Naive thymus-derived CD4-positive, alpha-beta T cell (primary cell): ENCODE measurements around the gene IL36RN. TPM values are rescaled to one million over a fixed set of nuclear protein-coding genes. Genes with fewer than 3 reads are reported as not detected.

Experiments
- ATAC-seq: fragments of 150-1000 bp; cut with Tn5 transposase; 2 replicates; pipeline ENCODE4 v1.10.0; 2021; ENCODE audit warnings: mild to moderate bottlenecking, moderate library complexity
- CTCF ChIA-PET: fragments of 350-600 bp; sonication (Branson Sonifier 250); formaldehyde crosslinking; loops from one replicate; lab custom pipeline; 2021; ENCODE audit warnings: antibody characterized with exemption; lab: Charles Lee
- POLR2A ChIA-PET: fragments of 350-600 bp; sonication (Branson Sonifier 250); formaldehyde crosslinking; loops from one replicate; lab custom pipeline; 2021; ENCODE audit warnings: antibody characterized with exemption, inconsistent platforms; lab: Charles Lee
- DNase-seq, 9 donors: peaks; one replicate each; pipeline versions ENCODE4 v3.0.0 to v3.0.0-alpha.2; 2020 to 2022; ENCODE audit warnings: mixed read lengths in 1 of 9
- H3K27ac ChIP-seq: one replicate; pipeline ENCODE4 v1.7.0; 2013; ENCODE audit warnings: mild to moderate bottlenecking, low read depth, low read length, moderate library complexity
- H3K27me3 ChIP-seq, 2 donors: one replicate each; pipeline ENCODE4 v1.7.0; 2013; ENCODE audit warnings: low read length in 2 of 2, mild to moderate bottlenecking in 2 of 2, moderate library complexity in 2 of 2; ENCODE audit not compliant: control insufficient read depth in 2 of 2, insufficient read depth in 2 of 2
- H3K36me3 ChIP-seq, 3 experiments: 1 replicate in 2 of 3; 2 replicates in 1 of 3; pipeline ENCODE4 v1.7.0; 2013; ENCODE audit warnings: low read length in 3 of 3, mild to moderate bottlenecking in 3 of 3, moderate library complexity in 1 of 3; ENCODE audit not compliant: insufficient read depth in 3 of 3, control insufficient read depth in 2 of 3
- H3K4me1 ChIP-seq, 2 donors: one replicate each; pipeline ENCODE4 v1.7.0; 2013; ENCODE audit warnings: low read length in 2 of 2, mild to moderate bottlenecking in 2 of 2, moderate library complexity in 1 of 2; ENCODE audit not compliant: control insufficient read depth in 2 of 2, insufficient read depth in 2 of 2
- H3K4me3 ChIP-seq: 2 replicates; pipeline ENCODE4 v1.7.0; 2013; ENCODE audit warnings: mild to moderate bottlenecking, low read length
- H3K9me3 ChIP-seq, 3 experiments: 1 replicate in 2 of 3; 2 replicates in 1 of 3; pipeline ENCODE4 v1.7.0; 2013; ENCODE audit warnings: low read length in 3 of 3; ENCODE audit not compliant: control insufficient read depth in 2 of 3
- H3K27ac Mint-ChIP-seq, 9 donors: one replicate each; pipeline ENCODE4 v1.8.0; 2020 to 2022; ENCODE audit warnings: mixed read lengths in 9 of 9, mild to moderate bottlenecking in 8 of 9, moderate library complexity in 5 of 9, inconsistent platforms in 2 of 9
- H3K27me3 Mint-ChIP-seq, 5 donors: one replicate each; pipeline ENCODE4 v1.8.0; 2021 to 2022; ENCODE audit warnings: mixed read lengths in 5 of 5, mild to moderate bottlenecking in 1 of 5
- H3K36me3 Mint-ChIP-seq, 5 donors: one replicate each; pipeline ENCODE4 v1.8.0; 2020 to 2022; ENCODE audit warnings: mixed read lengths in 5 of 5, mild to moderate bottlenecking in 3 of 5, inconsistent platforms in 1 of 5
- H3K4me1 Mint-ChIP-seq, 7 donors: one replicate each; pipeline ENCODE4 v1.8.0; 2020 to 2022; ENCODE audit warnings: mixed read lengths in 7 of 7, mild to moderate bottlenecking in 3 of 7, inconsistent platforms in 1 of 7
- H3K4me3 Mint-ChIP-seq, 10 donors: one replicate each; pipeline ENCODE4 v1.8.0; 2020 to 2022; ENCODE audit warnings: mild to moderate bottlenecking in 10 of 10, mixed read lengths in 10 of 10, moderate library complexity in 6 of 10, inconsistent platforms in 2 of 10
- H3K9me3 Mint-ChIP-seq, 11 donors: one replicate each; pipeline ENCODE4 v1.8.0; 2020 to 2022; ENCODE audit warnings: mixed read lengths in 11 of 11, mild to moderate bottlenecking in 4 of 11, inconsistent platforms in 1 of 11, moderate library complexity in 1 of 11
- intact Hi-C, 2 donors: fragments of 100-400 bp; cut with micrococcal nuclease; formaldehyde crosslinking; loops; one replicate each; pipeline ENCODE4 v1.15.1; 2023
- polyA plus RNA-seq, 2 donors: library from polyadenylated mRNA; unstranded; fragments of 300-500 nt; fragmentation: Illumina TruSeq; gene quantifications; one replicate each; pipeline ENCODE4 v1.2.3, GENCODE V29; 2021
- total RNA-seq, 6 experiments: library from RNA in 5 of 6; stranded (reverse) in 5 of 6; gene quantifications; 1 replicate in 5 of 6; 2 replicates in 1 of 6; pipeline ENCODE4 v1.2.3 and lab custom pipeline; 2021 to 2026

The IL36RN gene
- total RNA-seq = under 1 TPM in 1 of 5 experiments, not detected in 4; 0.07 TPM
- polyA plus RNA-seq = not detected
- not detected for total RNA-seq (lab: John Stamatoyannopoulos, UW)

- ChIA-PET CTCF (interaction anchor here (0.6 to 0.7 kb wide), 2 partner anchors 17 to 18 kb away, joined by 3 to 4 read pairs; no protein-coding TSS in a partner anchor), POLR2A (interaction anchor here (1.2 kb wide), 1 partner anchor 70 kb away, joined by 3 read pairs; no protein-coding TSS in a partner anchor)
- Mint-ChIP-seq H3K4me3 (no peak within 1 kb of the TSS), H3K9me3 (peaks cover 4 to 21% (median 16%) of the 10 kb centered on the region in 11 donors), H3K4me1 (no peaks in the 10 kb centered on the region), H3K27me3 (peaks cover 0 to 9% (median 0%) of the 10 kb centered on the region in 5 donors), H3K27ac (no peak within 1 kb of the TSS), H3K36me3 (peaks cover 0 to 12% (median 3%) of the 10 kb centered on the region in 5 donors)
- Histone ChIP-seq H3K27me3 (no peaks in the 10 kb centered on the region), H3K4me1 (no peaks in the 10 kb centered on the region), H3K27ac (no peak within 1 kb of the TSS), H3K4me3 (no peak within 1 kb of the TSS), H3K9me3 (peaks cover 0 to 12% (median 0%) of the 10 kb centered on the region in 3 experiments), H3K36me3 (no peaks in the 10 kb centered on the region)
- DNase-seq (no peak), ATAC-seq (no peak)
- intact Hi-C loops = no loop called here
Measured at GRCh38 chr2:113058998-113059960, at the start of gene IL36RN. Gene IL36RN, plus strand, starts transcription at chr2:113059198. Its CDS starts 241 bp downstream, at chr2:113059439.

- ATAC-seq (no peak), DNase-seq (no peak)
- no peaks in the 10 kb centered on the region for H3K36me3 ChIP-seq
- CTCF ChIA-PET = no interaction called here
- peaks cover 0 to 9% (median 0%) of the 10 kb centered on the region in 5 donors for H3K36me3 Mint-ChIP-seq
- H3K9me3 Mint-ChIP-seq = peaks cover 0 to 7% (median 0%) of the 10 kb centered on the region in 11 donors
- peak overlapping the region in 1 of 9 donors; percentile 71 for H3K27ac Mint-ChIP-seq
- POLR2A ChIA-PET = interaction anchor here (1.0 kb wide), 1 partner anchor 17 kb away, joined by 5 read pairs; no protein-coding TSS in a partner anchor
- H3K4me3 Mint-ChIP-seq = peak overlapping the region in 1 of 10 donors; percentile 45
- no peak overlapping the region for H3K4me3 ChIP-seq
- no peaks in the 10 kb centered on the region for H3K9me3 ChIP-seq
- H3K27me3 Mint-ChIP-seq = peaks cover 0 to 27% (median 3%) of the 10 kb centered on the region in 5 donors
- peaks cover 0 to 20% (median 13%) of the 10 kb centered on the region in 7 donors for H3K4me1 Mint-ChIP-seq
- H3K27ac ChIP-seq = no peak overlapping the region
- no peaks in the 10 kb centered on the region for H3K27me3 ChIP-seq
- intact Hi-C loops = no loop called here
- peaks cover 0 to 5% of the 10 kb centered on the region in 2 donors for H3K4me1 ChIP-seq
Measured at GRCh38 chr2:113009622-113010021, 49.4 kb upstream of the IL36RN start.

DNA sequence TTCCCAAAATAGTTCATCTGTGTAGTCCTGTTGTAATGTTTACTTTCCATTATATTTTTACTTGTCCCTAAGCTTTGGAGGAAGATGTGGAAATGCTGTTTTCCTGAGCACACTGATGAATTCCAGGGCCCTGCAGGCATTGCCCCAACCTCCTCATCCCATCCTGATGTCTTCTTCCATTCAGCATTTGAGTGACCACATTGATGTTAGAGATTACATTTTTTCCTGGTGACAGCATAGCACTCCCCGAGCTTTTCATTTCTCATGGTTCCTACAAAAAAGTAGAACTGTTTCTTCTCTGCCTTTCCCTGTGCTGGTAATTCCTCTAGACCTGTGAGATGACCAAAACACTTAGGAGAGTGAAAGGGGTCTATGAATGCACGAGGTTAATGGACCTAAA is 48.9 kb upstream of the IL36RN start:
- ATAC-seq = no peak
- Histone ChIP-seq H3K9me3 (no peaks in the 10 kb centered on the region), H3K4me3 (no peak overlapping the region), H3K4me1 (peaks cover 0 to 5% of the 10 kb centered on the region in 2 donors), H3K36me3 (no peaks in the 10 kb centered on the region), H3K27ac (no peak overlapping the region), H3K27me3 (no peaks in the 10 kb centered on the region)
- intact Hi-C loops = no loop called here
- peak overlapping the region in 3 of 9 donors; percentile 11 to 71 (median 33) for H3K27ac Mint-ChIP-seq
- peaks cover 0 to 25% (median 17%) of the 10 kb centered on the region in 7 donors for H3K4me1 Mint-ChIP-seq
- H3K9me3 Mint-ChIP-seq = peaks cover 0 to 7% (median 0%) of the 10 kb centered on the region in 11 donors
- ChIA-PET CTCF (no interaction called here), POLR2A (interaction anchor here (1.0 kb wide), 1 partner anchor 18 kb away, joined by 5 read pairs; no protein-coding TSS in a partner anchor)
- no peak for DNase-seq
- peaks cover 0 to 9% (median 0%) of the 10 kb centered on the region in 5 donors for H3K36me3 Mint-ChIP-seq
- peaks cover 0 to 27% (median 3%) of the 10 kb centered on the region in 5 donors for H3K27me3 Mint-ChIP-seq
- H3K4me3 Mint-ChIP-seq = peak overlapping the region in 1 of 10 donors; percentile 45

GRCh38 chr2:113011108-113011507 is 47.9 kb upstream of the IL36RN start:
- POLR2A ChIA-PET = no interaction called here
- H3K9me3 Mint-ChIP-seq = peaks cover 0 to 7% (median 0%) of the 10 kb centered on the region in 11 donors
- H3K27ac Mint-ChIP-seq = no peak overlapping the region
- Histone ChIP-seq H3K9me3 (no peaks in the 10 kb centered on the region), H3K27me3 (no peaks in the 10 kb centered on the region), H3K27ac (no peak overlapping the region), H3K4me3 (no peak overlapping the region), H3K4me1 (peaks cover 0 to 13% of the 10 kb centered on the region in 2 donors), H3K36me3 (no peaks in the 10 kb centered on the region)
- H3K27me3 Mint-ChIP-seq = peaks cover 0 to 27% (median 3%) of the 10 kb centered on the region in 5 donors
- ATAC-seq = no peak
- H3K4me3 Mint-ChIP-seq = no peak overlapping the region
- CTCF ChIA-PET = no interaction called here
- no peak for DNase-seq
- peaks cover 0 to 9% (median 0%) of the 10 kb centered on the region in 5 donors for H3K36me3 Mint-ChIP-seq
- peaks cover 0 to 35% (median 25%) of the 10 kb centered on the region in 7 donors for H3K4me1 Mint-ChIP-seq
- intact Hi-C loops = no loop called here

GRCh38 chr2:113012436-113013335 is 46.3 kb upstream of the IL36RN start:
- Mint-ChIP-seq H3K4me1 (peaks cover 3 to 45% (median 31%) of the 10 kb centered on the region in 7 donors), H3K27ac (no peak overlapping the region), H3K36me3 (peaks cover 0 to 7% (median 0%) of the 10 kb centered on the region in 5 donors), H3K4me3 (no peak overlapping the region), H3K27me3 (peaks cover 0 to 41% (median 5%) of the 10 kb centered on the region in 5 donors), H3K9me3 (peaks cover 0 to 7% (median 0%) of the 10 kb centered on the region in 11 donors)
- Histone ChIP-seq H3K4me3 (no peak overlapping the region), H3K27me3 (peaks cover 0 to 3% of the 10 kb centered on the region in 2 donors), H3K27ac (no peak overlapping the region), H3K36me3 (no peaks in the 10 kb centered on the region), H3K4me1 (peaks cover 0 to 11% of the 10 kb centered on the region in 2 donors), H3K9me3 (no peaks in the 10 kb centered on the region)
- DNase-seq (no peak), ATAC-seq (no peak)
- intact Hi-C loops = no loop called here
- ChIA-PET CTCF (interaction anchor here (0.7 kb wide), 1 partner anchor 45 kb away, joined by 5 read pairs; no protein-coding TSS in a partner anchor), POLR2A (interaction anchor here (0.7 kb wide), 1 partner anchor 481 kb away, joined by 3 read pairs; no protein-coding TSS in a partner anchor)
